Measurements from ENCODE around the gene S100PBP.
"Not testable (repeated sequence)": the region's sequence is repeated elsewhere in the genome, so short reads cannot be mapped to it uniquely, and the experiment has no call there.

Gene S100PBP

GRCh38 chr1:32784817-32785216 lies 32.6 kb upstream of the S100PBP start:
- DNase-seq (ENCODE audit: low read depth in 1 of 2, low spot score in 1 of 2) = no peak

- DNase-seq (ENCODE audit: low read depth in 1 of 2, low spot score in 1 of 2) = no peak
Measured at GRCh38 chr1:32786856-32787255, 30.6 kb upstream of the S100PBP start.

GRCh38 chr1:32789356-32789755 lies 28.1 kb upstream of the S100PBP start:
- DNase-seq (ENCODE audit: low read depth in 1 of 2, low spot score in 1 of 2) = not testable (repeated sequence)

- DNase-seq (ENCODE audit: low read depth in 1 of 2, low spot score in 1 of 2) = no peak
Measured at GRCh38 chr1:32791881-32792280, 25.6 kb upstream of the S100PBP start.

GRCh38 chr1:32795763-32796162 lies 21.7 kb upstream of the S100PBP start:
- not testable (repeated sequence) for DNase-seq (ENCODE audit: low read depth in 1 of 2, low spot score in 1 of 2)

GRCh38 chr1:32797456-32797855 lies 20.0 kb upstream of the S100PBP start:
- no peak for DNase-seq (ENCODE audit: low read depth in 1 of 2, low spot score in 1 of 2)

GRCh38 chr1:32798191-32798590 lies 19.3 kb upstream of the S100PBP start:
- no peak for DNase-seq (ENCODE audit: low read depth in 1 of 2, low spot score in 1 of 2)

- DNase-seq (ENCODE audit: low read depth in 1 of 2, low spot score in 1 of 2) = peak in 1 of 2 donors; percentile 57
Measured at GRCh38 chr1:32798679-32799416, 18.6 kb upstream of the S100PBP start.

- DNase-seq (ENCODE audit: low read depth in 1 of 2, low spot score in 1 of 2) = peak in 1 of 2 donors; percentile 49
Measured at GRCh38 chr1:32801096-32801715, 16.2 kb upstream of the S100PBP start.

- DNase-seq (ENCODE audit: low read depth in 1 of 2, low spot score in 1 of 2) = not testable (repeated sequence)
Measured at GRCh38 chr1:32804460-32804859, 13.0 kb upstream of the S100PBP start.

GRCh38 chr1:32806290-32806689 lies 11.2 kb upstream of the S100PBP start:
- no peak for DNase-seq (ENCODE audit: low read depth in 1 of 2, low spot score in 1 of 2)

- no peak for DNase-seq (ENCODE audit: low read depth in 1 of 2, low spot score in 1 of 2)
Measured at GRCh38 chr1:32806910-32807523, 10.4 kb upstream of the S100PBP start.

GRCh38 chr1:32808580-32808979 lies 8.9 kb upstream of the S100PBP start:
- DNase-seq (ENCODE audit: low read depth in 1 of 2, low spot score in 1 of 2) = no peak

- no peak for DNase-seq (ENCODE audit: low read depth in 1 of 2, low spot score in 1 of 2)
Measured at GRCh38 chr1:32810358-32810757, 7.1 kb upstream of the S100PBP start.

GRCh38 chr1:32811265-32811664 lies 6.2 kb upstream of the S100PBP start:
- DNase-seq (ENCODE audit: low read depth in 1 of 2, low spot score in 1 of 2) = no peak

GRCh38 chr1:32811917-32812316 lies 5.5 kb upstream of the S100PBP start:
- DNase-seq (ENCODE audit: low read depth in 1 of 2, low spot score in 1 of 2) = no peak

GRCh38 chr1:32813941-32814739 lies 3.3 kb upstream of the S100PBP start:
- no peak for DNase-seq (ENCODE audit: low read depth in 1 of 2, low spot score in 1 of 2)

- no peak for DNase-seq (ENCODE audit: low read depth in 1 of 2, low spot score in 1 of 2)
Measured at GRCh38 chr1:32816676-32817158, 736 bp upstream of the S100PBP start.

GRCh38 chr1:32817815-32818786 lies 648 bp downstream of the S100PBP start:
- DNase-seq (ENCODE audit: low read depth in 1 of 2, low spot score in 1 of 2) = no peak

All from activated CD4-positive, alpha-beta T cell treated with anti-CD3 and anti-CD28 coated beads, Interleukin-2, amount 50 U/mL, for 24 hours (primary cell).